Stimulated activated CD4-positive, alpha-beta T cell treated with anti-CD3 and anti-CD28 coated beads, Interleukin-2, amount 100 ng/mL, for 4 hours (primary cell): ENCODE measurements around the gene ASZ1.

Experiments used
- DNase-seq: peaks from one replicate; pipeline ENCODE4 v3.0.0-alpha.2; 2020; ENCODE audit warnings: low read depth

The ASZ1 gene

GRCh38 chr7:117401293-117402002 is 25.8 kb downstream of the ASZ1 start:
- DNase-seq = no peak

GRCh38 chr7:117399820-117400422 is 27.4 kb downstream of the ASZ1 start:
- no peak for DNase-seq

- DNase-seq = no peak
These were observed 31.6 kb downstream of the ASZ1 start for GRCh38 chr7:117395743-117396142.

GRCh38 chr7:117393781-117394180 is 33.5 kb downstream of the ASZ1 start:
- DNase-seq = no peak

- no peak for DNase-seq
These were observed 37.4 kb downstream of the ASZ1 start for GRCh38 chr7:117389871-117390270.

- no peak for DNase-seq
These were observed 41.1 kb downstream of the ASZ1 start for GRCh38 chr7:117386110-117386706.

- no peak for DNase-seq
These were observed 41.8 kb downstream of the ASZ1 start for GRCh38 chr7:117385363-117386109.

GRCh38 chr7:117384688-117385362 is 42.5 kb downstream of the ASZ1 start:
- DNase-seq = no peak

- DNase-seq = no peak
These were observed 43.7 kb downstream of the ASZ1 start for GRCh38 chr7:117383483-117384189.

GRCh38 chr7:117383046-117383445 is 44.2 kb downstream of the ASZ1 start:
- no peak for DNase-seq

GRCh38 chr7:117381362-117381761 is 45.9 kb downstream of the ASZ1 start:
- no peak for DNase-seq

GRCh38 chr7:117375380-117375779 is 51.9 kb downstream of the ASZ1 start:
- no peak for DNase-seq

- no peak for DNase-seq
These were observed 55.2 kb downstream of the ASZ1 start for GRCh38 chr7:117372073-117372472.

GRCh38 chr7:117364339-117365080 is 62.8 kb downstream of the ASZ1 start:
- no peak for DNase-seq

GRCh38 chr7:117362294-117362888 is 64.9 kb downstream of the ASZ1 start:
- no peak for DNase-seq

GRCh38 chr7:117350027-117350426 is 77.3 kb downstream of the ASZ1 start:
- DNase-seq = no peak

GRCh38 chr7:117349570-117349969 is 77.7 kb downstream of the ASZ1 start:
- DNase-seq = no peak

- DNase-seq = no peak
These were observed 79.2 kb downstream of the ASZ1 start for GRCh38 chr7:117347962-117348672.

GRCh38 chr7:117347480-117347879 is 79.8 kb downstream of the ASZ1 start:
- no peak for DNase-seq

- no peak for DNase-seq
These were observed 81.1 kb downstream of the ASZ1 start for GRCh38 chr7:117346161-117346560.
